OCI-LY1 (cell line): ENCODE data around the gene CCT6B.

ENCODE experiments used
- H2AFZ ChIP-seq: fragments of 200-600 bp; sonication (generic), shearing (Covaris generic); 2 replicates; pipeline ENCODE4 v1.6.0; 2014; ENCODE audit warnings: antibody characterized with exemption, mild to moderate bottlenecking, low read length
- H3F3A ChIP-seq: fragments of 200-600 bp; sonication (generic), shearing (Covaris generic); 2 replicates; pipeline ENCODE4 v1.6.0; 2014; ENCODE audit warnings: mild to moderate bottlenecking, antibody characterized with exemption, low read length, moderate library complexity; ENCODE audit not compliant: insufficient read depth
- H3K27ac ChIP-seq: fragments of 200-600 bp; sonication (generic); 2 replicates; pipeline ENCODE4 v1.5.1; 2014; ENCODE audit warnings: low read length, mixed run types, mild to moderate bottlenecking, low read depth; ENCODE audit not compliant: poor library complexity, severe bottlenecking
- H3K27me3 ChIP-seq: fragments of 200-600 bp; sonication (generic); 2 replicates; pipeline ENCODE4 v1.6.0; 2014; ENCODE audit warnings: antibody characterized with exemption, mild to moderate bottlenecking, low read length, moderate library complexity; ENCODE audit not compliant: insufficient read depth
- H3K36me3 ChIP-seq: fragments of 200-600 bp; sonication (generic); 2 replicates; pipeline ENCODE4 v1.6.1; 2014; ENCODE audit warnings: mild to moderate bottlenecking, antibody characterized with exemption, low read length, moderate library complexity, mixed read lengths; ENCODE audit not compliant: insufficient read depth
- H3K4me1 ChIP-seq: fragments of 200-600 bp; sonication (generic); 2 replicates; pipeline ENCODE4 v1.5.1; 2014; ENCODE audit warnings: mild to moderate bottlenecking, low read length, moderate library complexity; ENCODE audit not compliant: insufficient read depth, severe bottlenecking
- H3K4me2 ChIP-seq: fragments of 200-600 bp; sonication (generic), shearing (Covaris generic); 2 replicates; pipeline ENCODE4 v1.6.1; 2014; ENCODE audit warnings: low read length
- H3K4me3 ChIP-seq: fragments of 200-600 bp; sonication (generic); 2 replicates; pipeline ENCODE4 v1.5.1; 2014; ENCODE audit warnings: low read length, low read depth, mild to moderate bottlenecking, mixed read lengths; ENCODE audit not compliant: poor library complexity, severe bottlenecking
- H3K79me2 ChIP-seq: fragments of 200-600 bp; shearing (Covaris generic); 2 replicates; pipeline ENCODE4 v1.6.1; 2016; ENCODE audit warnings: mixed run types, low read length, mixed read lengths; ENCODE audit not compliant: insufficient read depth
- H3K9ac ChIP-seq: fragments of 200-600 bp; sonication (generic), shearing (Covaris generic); 2 replicates; pipeline ENCODE4 v1.6.1; 2014; ENCODE audit warnings: mild to moderate bottlenecking, low read length, mixed read lengths
- H3K9me2 ChIP-seq: fragments of 200-600 bp; sonication (generic), shearing (Covaris generic); 2 replicates; pipeline ENCODE4 v1.6.1; 2014; ENCODE audit warnings: low read depth, mild to moderate bottlenecking, low read length, mixed read lengths
- H3K9me3 ChIP-seq: fragments of 200-600 bp; shearing (Covaris generic); 2 replicates; pipeline ENCODE4 v1.6.1; 2014; ENCODE audit warnings: low read length, mixed read lengths
- H4K20me1 ChIP-seq: fragments of 200-600 bp; sonication (generic), shearing (Covaris generic); 2 replicates; pipeline ENCODE4 v1.6.0; 2016; ENCODE audit warnings: mild to moderate bottlenecking, low read length; ENCODE audit not compliant: insufficient read depth
- CTCF ChIP-seq: fragments of 200-600 bp; sonication (generic), shearing (Covaris generic); IDR thresholded peaks from 2 replicates; pipeline ENCODE4 v1.5.1; 2017; ENCODE audit warnings: mild to moderate bottlenecking, antibody characterized with exemption, low read length, moderate library complexity, mixed read lengths
- EZH2 ChIP-seq: fragments of 200-600 bp; sonication (generic), shearing (Covaris generic); IDR thresholded peaks from 2 replicates; pipeline ENCODE4 v1.8.0; 2017; ENCODE audit warnings: borderline replicate concordance, mixed run types, mild to moderate bottlenecking, antibody characterized with exemption, low read length, moderate library complexity, mixed read lengths

CCT6B gene

DNA sequence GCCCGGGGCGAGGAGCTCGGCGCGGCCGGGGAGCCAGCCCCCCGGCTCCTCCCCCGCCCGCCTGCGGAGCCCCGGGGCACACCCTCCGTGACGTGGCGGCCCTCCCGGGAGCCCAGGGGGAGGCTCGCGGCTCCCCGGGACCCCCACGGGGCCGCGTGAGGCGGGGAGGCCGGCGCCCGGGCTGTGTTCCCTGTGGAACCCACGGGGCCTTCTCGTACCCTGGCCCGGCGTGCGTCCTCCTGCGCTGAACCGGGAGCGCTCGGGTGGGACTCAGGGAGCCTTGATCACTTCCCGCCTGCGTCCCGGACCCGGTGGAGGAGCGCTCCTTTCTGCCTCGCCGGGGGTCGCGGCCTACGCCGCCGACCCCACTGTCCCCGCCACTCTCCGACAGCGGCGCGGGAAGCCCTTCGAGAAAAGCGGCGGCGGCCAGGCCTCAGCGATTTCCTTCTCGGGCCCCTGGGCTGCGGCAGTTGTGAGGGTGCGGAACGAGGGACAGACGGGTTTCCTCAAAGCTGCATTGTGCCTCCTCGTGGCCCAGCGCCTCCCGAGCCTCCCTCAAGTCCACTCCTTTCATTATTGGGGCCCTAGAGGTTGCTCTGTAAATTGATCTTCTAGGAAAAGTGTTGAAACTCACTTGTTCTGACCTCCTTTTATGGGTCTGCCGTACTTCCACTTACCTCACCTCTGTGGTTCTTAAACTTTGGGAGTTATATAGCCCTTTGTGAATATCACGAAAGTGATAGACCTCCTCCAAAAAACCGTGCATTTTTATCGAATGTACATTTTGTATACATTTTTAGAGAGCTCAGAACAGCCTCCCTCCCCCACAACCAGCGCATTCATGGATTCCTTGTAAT lies 19.6 kb upstream of the CCT6B start:
- H3K4me2 ChIP-seq = peak overlapping the region; percentile 88

GRCh38 chr17:34980353-34980680 lies 19.1 kb upstream of the CCT6B start, which contains the start of gene LIG3:
TSS of gene LIG3 (plus strand) at chr17:34980512. CDS start at chr17:34983006, 2,494 bp downstream.
- Histone ChIP-seq H3K9ac (peak within 1 kb of the TSS; percentile 95), H3F3A (no peaks in the 10 kb centered on the region)
- TF ChIP-seq EZH2 (no peak), CTCF (no peak)

More for the DNA sequence above, 19.6 kb upstream of the CCT6B start:
- H3K4me3 ChIP-seq = peak overlapping the region; percentile 86
- peaks cover 4% of the 10 kb centered on the region; the same call in 1 of the 2 replicates for H3K36me3 ChIP-seq
- H4K20me1 ChIP-seq = no peaks in the 10 kb centered on the region
- no peaks in the 10 kb centered on the region for H3K9me2 ChIP-seq
- peaks cover 6% of the 10 kb centered on the region; the same call in 1 of the 2 replicates for H3K79me2 ChIP-seq
- TF ChIP-seq EZH2 (no peak), CTCF (peak; percentile 48)
- H3F3A ChIP-seq = no peaks in the 10 kb centered on the region
- H2AFZ ChIP-seq = no peak overlapping the region
- H3K9ac ChIP-seq = peak overlapping the region; percentile 95
- H3K9me3 ChIP-seq = no peaks in the 10 kb centered on the region
- peaks cover 19% of the 10 kb centered on the region for H3K4me1 ChIP-seq
- peak overlapping the region; percentile 44 for H3K27ac ChIP-seq
- H3K27me3 ChIP-seq = no peaks in the 10 kb centered on the region

DNA sequence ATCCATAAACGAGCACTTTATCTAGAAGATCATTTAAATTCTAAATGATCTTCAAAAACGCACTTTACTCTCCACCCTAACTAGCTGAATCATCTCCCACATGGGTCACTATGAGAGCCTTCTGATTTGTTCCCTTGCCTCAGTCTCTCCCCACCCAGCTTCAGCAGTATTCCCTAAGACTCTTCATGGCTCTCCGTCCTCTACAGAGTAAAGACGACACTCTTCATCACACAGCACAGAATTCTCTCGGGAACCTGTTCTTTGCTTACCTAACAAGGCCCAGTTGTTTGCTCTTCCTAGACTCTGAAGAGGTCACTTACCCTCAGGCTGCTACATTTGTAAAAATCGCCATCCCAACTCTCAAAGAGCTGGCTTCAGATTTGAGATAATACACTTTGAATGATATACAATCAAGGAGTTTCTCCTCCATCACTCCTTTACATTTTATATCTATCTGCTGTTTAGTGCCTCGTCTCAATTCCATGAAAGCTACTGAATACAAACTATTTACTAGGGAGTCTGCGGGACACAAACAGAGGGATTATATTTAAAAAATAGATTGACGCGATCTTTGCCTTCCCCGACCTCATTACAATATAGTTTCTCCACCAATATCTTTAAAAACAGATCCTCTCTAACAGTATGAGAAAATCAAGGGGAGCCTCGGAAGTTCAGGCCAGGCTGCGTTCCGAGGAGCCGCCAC lies 18.5 kb upstream of the CCT6B start:
- Histone ChIP-seq H3K27me3 (no peaks in the 10 kb centered on the region), H3K27ac (no peak overlapping the region)

More at GRCh38 chr17:34980353-34980680, 19.1 kb upstream of the CCT6B start, which contains the start of gene LIG3:
- Histone ChIP-seq H3K79me2 (peaks cover 6% of the 10 kb centered on the region; the same call in 1 of the 2 replicates), H3K36me3 (peaks cover 2% of the 10 kb centered on the region; the same call in 1 of the 2 replicates), H3K9me3 (no peaks in the 10 kb centered on the region), H2AFZ (peak within 1 kb of the TSS; percentile 39; the same call in 1 of the 2 replicates), H3K4me1 (peaks cover 19% of the 10 kb centered on the region), H3K4me2 (peak within 1 kb of the TSS; percentile 88), H3K27ac (peak within 1 kb of the TSS; percentile 44), H4K20me1 (no peaks in the 10 kb centered on the region), H3K27me3 (no peaks in the 10 kb centered on the region), H3K4me3 (peak within 1 kb of the TSS; percentile 86), H3K9me2 (no peaks in the 10 kb centered on the region)

More for the DNA sequence above, 18.5 kb upstream of the CCT6B start:
- Histone ChIP-seq H2AFZ (peak overlapping the region; percentile 39; the same call in 1 of the 2 replicates), H3K36me3 (no peaks in the 10 kb centered on the region; the same call in 1 of the 2 replicates), H3F3A (no peaks in the 10 kb centered on the region), H3K9ac (peak overlapping the region; percentile 95), H3K9me2 (no peaks in the 10 kb centered on the region), H3K79me2 (peaks cover 6% of the 10 kb centered on the region; the same call in 1 of the 2 replicates), H3K9me3 (no peaks in the 10 kb centered on the region), H3K4me3 (peak overlapping the region; percentile 86), H3K4me2 (peak overlapping the region; percentile 88), H4K20me1 (no peaks in the 10 kb centered on the region), H3K4me1 (peaks cover 19% of the 10 kb centered on the region)
- TF ChIP-seq EZH2 (no peak), CTCF (no peak)
